ENCODE data around the gene ARHGAP15. TPM values are rescaled to one million over a fixed set of nuclear protein-coding genes. Genes with fewer than 3 reads are reported as not detected.

ARHGAP15 gene
- polyA plus RNA-seq, 1 experiment: not detected

GRCh38 chr2:143383016-143383415 is 253.8 kb downstream of the ARHGAP15 start:
- POLR2A ChIA-PET: no interaction called here
- CTCF ChIA-PET: no interaction called here
- no peaks in the 10 kb centered on the region for H3K36me3 ChIP-seq (ENCODE audit: control insufficient read depth, insufficient read depth, low read length)
- DNase-seq (ENCODE audit: low read depth): no peak
- no peak overlapping the region for H3K4me3 ChIP-seq (ENCODE audit: low read depth, low read length)
- TF ChIP-seq CTCF (IDR thresholded peaks at IDR 0.05; ENCODE audit: insufficient read depth, low read depth, low read length): no peak
- H3K27me3 ChIP-seq (ENCODE audit: control insufficient read depth, insufficient read depth, low read length): no peaks in the 10 kb centered on the region

GRCh38 chr2:143384111-143384510 is 254.9 kb downstream of the ARHGAP15 start:
- Histone ChIP-seq H3K36me3 (ENCODE audit: control insufficient read depth, insufficient read depth, low read length) (no peaks in the 10 kb centered on the region), H3K4me3 (ENCODE audit: low read depth, low read length) (no peak overlapping the region), H3K27me3 (ENCODE audit: control insufficient read depth, insufficient read depth, low read length) (no peaks in the 10 kb centered on the region)
- ChIA-PET POLR2A (no interaction called here), CTCF (interaction anchor here (0.6 kb wide), 1 partner anchor 207 kb away, joined by 3 read pairs; no protein-coding TSS in a partner anchor)
- TF ChIP-seq CTCF (IDR thresholded peaks at IDR 0.05; ENCODE audit: insufficient read depth, low read depth, low read length): no peak
- DNase-seq (ENCODE audit: low read depth): no peak

- POLR2A ChIA-PET: no interaction called here
- Histone ChIP-seq H3K36me3 (ENCODE audit: control insufficient read depth, insufficient read depth, low read length) (no peaks in the 10 kb centered on the region), H3K4me3 (ENCODE audit: low read depth, low read length) (no peak overlapping the region), H3K27me3 (ENCODE audit: control insufficient read depth, insufficient read depth, low read length) (no peaks in the 10 kb centered on the region)
- DNase-seq (ENCODE audit: low read depth): no peak
- CTCF ChIA-PET: no interaction called here
- no peak for TF ChIP-seq CTCF (IDR thresholded peaks at IDR 0.05; ENCODE audit: insufficient read depth, low read depth, low read length)
These were observed 261.0 kb downstream of the ARHGAP15 start for GRCh38 chr2:143390171-143390570.

DNA sequence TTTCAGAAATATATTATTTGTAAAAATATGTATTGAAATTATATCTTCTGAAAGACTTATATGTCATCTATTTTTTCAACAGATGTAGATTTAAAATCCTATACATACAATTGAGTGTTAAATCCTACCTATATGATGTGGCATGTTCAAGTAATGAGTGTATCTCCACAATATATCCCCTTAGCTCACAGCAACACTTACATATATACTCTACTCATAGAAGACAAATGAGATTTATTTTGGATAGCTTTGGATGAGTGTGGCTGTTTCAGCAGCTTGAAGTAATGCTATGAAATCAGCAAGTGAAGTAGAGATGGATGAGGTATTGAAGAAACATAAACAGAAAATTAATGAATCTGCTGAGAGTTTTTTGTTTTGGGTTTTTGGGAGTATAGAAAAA is 263.1 kb downstream of the ARHGAP15 start:
- no peaks in the 10 kb centered on the region for H3K36me3 ChIP-seq (ENCODE audit: control insufficient read depth, insufficient read depth, low read length)
- POLR2A ChIA-PET: no interaction called here
- CTCF ChIA-PET: no interaction called here
- no peak for TF ChIP-seq CTCF (IDR thresholded peaks at IDR 0.05; ENCODE audit: insufficient read depth, low read depth, low read length)
- no peak overlapping the region for H3K4me3 ChIP-seq (ENCODE audit: low read depth, low read length)
- no peak for DNase-seq (ENCODE audit: low read depth)
- no peaks in the 10 kb centered on the region for H3K27me3 ChIP-seq (ENCODE audit: control insufficient read depth, insufficient read depth, low read length)

GRCh38 chr2:143394062-143394461 is 264.8 kb downstream of the ARHGAP15 start:
- ChIA-PET CTCF (interaction anchor here (0.6 kb wide), 1 partner anchor 19 kb away, joined by 3 read pairs; no protein-coding TSS in a partner anchor), POLR2A (no interaction called here)
- H3K36me3 ChIP-seq (ENCODE audit: control insufficient read depth, insufficient read depth, low read length): no peaks in the 10 kb centered on the region
- DNase-seq (ENCODE audit: low read depth): no peak
- no peak for TF ChIP-seq CTCF (IDR thresholded peaks at IDR 0.05; ENCODE audit: insufficient read depth, low read depth, low read length)
- H3K27me3 ChIP-seq (ENCODE audit: control insufficient read depth, insufficient read depth, low read length): no peaks in the 10 kb centered on the region
- no peak overlapping the region for H3K4me3 ChIP-seq (ENCODE audit: low read depth, low read length)
